NCI-H524 treated with DMSO at 0.1 percent for 48 hours (cell line): ENCODE results near the gene VWA7.

Source experiments
- DNase-seq: peaks from one replicate; lab custom pipeline; 2025; lab: John Stamatoyannopoulos, UW

The VWA7 gene

DNA sequence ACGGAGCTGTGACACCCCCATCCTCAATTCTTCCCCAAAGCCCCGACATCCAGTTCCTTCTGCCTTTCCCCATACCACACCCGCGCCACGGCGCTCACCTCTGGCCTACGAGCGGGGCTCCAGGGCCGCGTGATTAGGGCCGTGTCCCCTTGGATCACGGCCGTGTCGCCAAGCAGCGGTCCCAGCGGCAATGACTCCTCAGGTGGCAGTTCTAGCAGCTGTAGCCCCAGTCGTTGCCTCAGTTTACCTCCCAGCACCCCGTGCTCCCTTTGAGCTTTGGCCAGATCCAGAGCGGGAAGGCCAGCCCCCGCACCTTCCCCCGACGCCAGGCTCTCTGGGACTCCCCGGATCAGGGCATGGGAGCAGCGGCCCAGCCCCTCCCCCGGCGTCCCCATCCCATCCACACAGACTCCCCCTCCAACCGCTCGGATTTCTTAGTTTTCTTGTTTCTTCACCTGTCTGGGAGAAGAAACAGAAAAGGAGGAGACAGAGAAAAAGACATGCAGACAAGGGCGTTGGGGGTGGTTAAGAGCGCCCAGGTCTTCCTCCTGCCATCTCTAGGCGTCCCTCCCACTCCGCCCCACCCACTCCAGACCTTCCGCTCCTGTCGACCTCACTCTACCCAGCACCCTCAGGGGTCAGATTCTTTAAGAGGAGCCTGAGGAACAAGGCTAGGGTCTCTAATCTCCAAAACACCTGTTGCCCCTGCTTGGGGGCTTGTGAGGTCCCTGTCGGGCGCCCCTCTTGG is 48.2 kb downstream of the VWA7 start, which contains the start of gene DDAH2:
TSS of gene DDAH2 (minus strand) at position 533 of the 748 bp plus-strand sequence. CDS start at position 395, 138 bp downstream.
- DNase-seq, result no peak

DNA sequence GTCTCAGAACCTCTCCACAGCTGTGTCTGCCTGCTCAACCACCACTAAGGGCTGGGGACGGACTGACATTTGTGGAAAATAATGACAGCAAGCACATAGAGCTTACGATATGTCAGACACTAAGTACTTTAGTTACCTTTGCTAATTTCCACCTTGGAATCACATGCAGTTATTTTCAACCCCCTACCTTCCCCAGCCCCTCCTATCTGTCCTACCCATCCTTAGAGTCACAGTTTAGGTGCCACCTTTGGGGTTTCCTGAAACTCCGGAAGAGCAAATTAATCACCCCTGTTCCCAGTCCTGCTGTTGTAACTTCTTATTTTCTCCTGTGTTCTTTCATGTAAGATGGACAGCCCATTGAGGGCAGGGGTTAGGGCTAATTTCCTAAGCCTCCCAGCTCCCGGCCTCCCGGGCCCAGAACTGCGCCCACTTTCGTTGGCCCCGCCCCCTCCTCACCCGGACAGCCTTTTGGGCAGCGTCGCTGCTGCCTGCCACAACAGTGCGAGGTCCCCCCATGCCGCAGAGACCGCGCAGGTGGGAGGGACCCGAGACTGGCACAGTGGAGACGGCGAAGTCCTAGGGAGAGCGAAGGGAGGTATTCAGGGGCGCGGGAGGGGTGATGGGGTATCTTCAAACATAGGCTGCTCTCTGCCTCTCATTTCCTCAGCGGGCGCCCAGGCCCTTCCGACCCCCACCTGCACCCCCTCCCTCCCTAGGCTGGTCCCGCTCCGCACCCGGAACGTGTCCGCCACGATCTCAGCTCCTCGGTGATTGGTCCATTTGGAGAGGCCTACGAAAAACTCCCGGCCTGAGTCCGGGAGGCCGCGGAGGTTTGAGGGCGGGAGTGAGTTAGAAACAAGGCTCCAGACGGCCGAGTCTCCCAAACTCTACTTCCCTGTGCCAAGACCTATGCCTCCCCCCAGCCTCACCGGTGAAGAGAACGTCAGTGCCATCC is 49.1 kb downstream of the VWA7 start:
- no peak for DNase-seq

DNA sequence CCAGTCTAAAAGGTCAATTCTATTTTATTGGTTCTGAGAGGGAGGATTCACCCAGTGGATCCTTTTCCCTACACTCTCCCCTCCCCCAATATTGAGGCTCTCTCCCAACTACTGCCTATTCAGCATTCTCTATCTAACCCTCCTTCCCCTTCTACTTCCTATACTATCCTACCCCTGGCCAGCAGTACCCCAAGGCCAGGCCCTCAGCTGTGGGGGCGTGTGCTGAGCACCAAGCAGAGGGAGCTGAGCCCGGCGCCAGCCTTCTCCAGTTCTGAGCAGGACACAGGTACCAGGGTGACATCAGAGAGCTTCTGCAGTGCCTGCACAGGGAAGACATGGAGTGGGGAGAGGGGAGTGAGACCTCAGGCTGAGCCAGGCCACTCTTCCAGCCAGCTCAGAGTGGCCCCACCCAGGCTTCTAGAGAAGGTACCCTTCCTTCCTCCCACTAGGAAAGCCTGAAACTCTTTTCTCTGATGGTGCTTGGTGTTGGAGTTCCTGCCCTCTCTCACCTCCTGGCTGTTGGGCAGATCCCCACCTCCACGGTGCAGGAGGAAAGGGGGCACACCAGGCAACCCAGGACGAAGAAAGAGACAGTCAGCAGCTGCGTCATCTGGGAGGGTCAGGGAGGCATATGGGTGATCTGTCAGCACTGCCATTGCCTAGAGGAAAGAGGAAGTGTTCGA is 50.0 kb downstream of the VWA7 start:
- no peak for DNase-seq

DNA sequence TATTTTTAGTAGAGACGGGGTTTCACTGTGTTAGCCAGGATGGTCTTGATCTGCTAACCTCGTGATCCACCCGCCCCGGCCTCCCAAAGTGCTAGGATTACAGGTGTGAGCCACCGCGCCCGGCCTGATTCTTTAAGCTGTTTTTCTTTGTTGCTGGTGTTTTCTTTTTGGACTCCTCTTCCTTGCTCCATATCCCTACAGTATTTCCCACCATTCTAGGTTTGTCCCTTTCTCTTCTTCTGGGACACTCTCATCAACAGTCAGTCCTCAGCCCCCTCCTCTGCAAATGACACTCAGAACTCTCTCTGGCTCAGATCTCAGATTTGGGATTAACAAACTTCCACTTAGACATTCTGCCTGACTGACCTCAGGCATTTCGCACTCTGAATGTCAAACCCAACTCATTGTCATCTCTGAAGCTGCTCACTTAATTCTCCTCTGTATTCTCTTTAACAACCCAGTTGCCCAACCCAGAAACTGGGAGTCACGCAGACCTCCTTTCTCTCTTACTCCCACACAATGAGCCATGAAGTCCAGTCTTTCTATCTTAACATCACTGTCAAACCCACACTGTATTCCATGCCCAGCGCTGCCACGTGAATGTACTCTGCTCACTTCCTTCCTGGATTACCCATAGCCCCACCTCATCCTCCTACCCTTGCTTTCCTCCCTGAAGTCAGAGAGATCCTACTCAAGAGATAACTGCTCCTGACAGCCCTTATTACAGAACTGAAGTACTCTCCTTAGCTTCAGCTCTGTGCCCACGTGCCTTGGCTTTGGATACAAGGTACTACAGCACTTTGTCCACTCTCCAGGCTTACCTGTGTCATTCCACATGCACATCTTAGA is 51.4 kb downstream of the VWA7 start:
- DNase-seq, result no peak

DNA sequence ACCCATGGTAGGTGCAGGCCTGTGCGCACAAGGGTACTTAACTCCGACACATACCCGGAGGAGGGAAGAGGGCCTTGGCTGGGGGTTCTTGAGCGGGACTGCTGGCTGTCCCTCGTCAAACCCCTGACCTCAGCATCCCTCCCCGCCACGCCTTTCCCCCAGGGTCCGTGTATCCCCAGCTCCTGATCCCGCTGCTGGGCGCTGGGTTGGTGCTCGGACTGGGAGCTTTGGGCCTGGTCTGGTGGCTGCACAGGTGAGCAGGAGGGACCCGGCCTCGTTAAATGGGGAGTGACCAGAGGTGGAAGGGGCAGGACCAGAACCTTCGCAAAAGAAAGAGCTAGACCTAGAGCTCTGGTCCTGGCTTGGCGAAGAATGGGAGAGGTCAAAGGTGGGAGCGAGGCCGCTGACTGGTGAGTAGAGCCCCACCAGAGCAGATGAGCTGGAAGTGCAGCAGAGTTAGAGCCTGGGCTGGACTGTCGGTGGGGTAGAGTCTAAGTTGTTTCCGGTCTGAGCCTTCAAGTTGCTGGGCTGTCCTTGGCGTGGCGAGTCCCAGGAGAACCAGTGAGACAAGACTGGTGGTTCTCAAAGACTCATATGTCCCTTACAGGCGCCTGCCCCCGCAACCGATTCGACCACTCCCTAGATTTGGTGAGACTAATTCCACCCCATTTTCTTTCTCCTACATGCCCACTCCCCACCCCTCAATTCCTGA is 53.0 kb downstream of the VWA7 start:
- no peak for DNase-seq

DNA sequence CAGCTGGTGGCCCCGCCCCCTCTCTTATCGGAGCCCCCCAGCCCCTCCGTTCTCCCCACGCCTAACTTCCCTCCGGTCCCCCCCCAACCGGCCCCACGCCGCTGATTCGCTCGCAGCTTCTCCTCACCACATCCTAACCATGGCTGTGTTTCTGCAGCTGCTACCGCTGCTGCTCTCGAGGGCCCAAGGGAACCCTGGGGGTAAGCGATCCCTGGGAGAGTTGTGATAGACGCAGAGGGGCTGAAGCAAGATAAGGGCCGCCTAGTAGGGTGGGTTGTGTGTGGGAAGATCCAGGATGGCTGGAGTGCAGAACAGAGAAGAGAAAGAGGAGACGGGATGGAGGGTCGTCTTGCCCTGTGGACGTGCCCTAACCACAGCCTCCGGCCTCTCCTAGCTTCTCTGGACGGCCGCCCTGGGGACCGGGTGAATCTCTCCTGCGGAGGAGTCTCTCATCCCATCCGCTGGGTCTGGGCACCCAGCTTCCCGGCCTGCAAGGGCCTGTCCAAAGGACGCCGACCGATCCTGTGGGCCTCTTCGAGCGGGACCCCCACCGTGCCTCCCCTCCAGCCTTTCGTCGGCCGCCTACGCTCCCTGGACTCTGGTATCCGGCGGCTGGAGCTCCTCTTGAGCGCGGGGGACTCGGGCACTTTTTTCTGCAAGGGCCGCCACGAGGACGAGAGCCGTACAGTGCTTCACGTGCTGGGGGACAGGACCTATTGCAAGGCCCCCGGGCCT is 53.7 kb downstream of the VWA7 start, which contains the start of gene MPIG6B:
TSS of gene MPIG6B (plus strand) at position 129 of the 735 bp plus-strand sequence. CDS start at position 140, 11 bp downstream.
- DNase-seq, result no peak

DNA sequence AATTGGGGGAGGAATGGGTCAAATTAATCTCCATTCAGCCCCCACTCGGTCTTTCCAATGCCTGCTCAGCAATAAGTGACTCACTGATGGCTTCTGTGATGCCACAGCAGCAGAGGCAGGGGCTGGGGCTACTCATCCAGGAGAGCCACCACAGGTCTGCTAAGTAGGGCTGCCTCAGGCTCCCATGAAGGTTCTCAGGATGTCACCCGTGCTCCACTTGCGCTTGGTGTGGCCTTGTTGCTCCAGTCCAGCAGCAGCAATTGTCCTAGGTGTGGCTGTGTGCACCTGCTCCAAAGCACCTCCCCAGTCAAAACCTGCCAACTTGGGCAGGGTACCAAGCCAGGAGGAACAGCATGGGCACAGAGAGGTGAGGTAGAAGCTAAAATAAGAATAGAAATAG is 55.0 kb downstream of the VWA7 start:
- DNase-seq, result no peak

DNA sequence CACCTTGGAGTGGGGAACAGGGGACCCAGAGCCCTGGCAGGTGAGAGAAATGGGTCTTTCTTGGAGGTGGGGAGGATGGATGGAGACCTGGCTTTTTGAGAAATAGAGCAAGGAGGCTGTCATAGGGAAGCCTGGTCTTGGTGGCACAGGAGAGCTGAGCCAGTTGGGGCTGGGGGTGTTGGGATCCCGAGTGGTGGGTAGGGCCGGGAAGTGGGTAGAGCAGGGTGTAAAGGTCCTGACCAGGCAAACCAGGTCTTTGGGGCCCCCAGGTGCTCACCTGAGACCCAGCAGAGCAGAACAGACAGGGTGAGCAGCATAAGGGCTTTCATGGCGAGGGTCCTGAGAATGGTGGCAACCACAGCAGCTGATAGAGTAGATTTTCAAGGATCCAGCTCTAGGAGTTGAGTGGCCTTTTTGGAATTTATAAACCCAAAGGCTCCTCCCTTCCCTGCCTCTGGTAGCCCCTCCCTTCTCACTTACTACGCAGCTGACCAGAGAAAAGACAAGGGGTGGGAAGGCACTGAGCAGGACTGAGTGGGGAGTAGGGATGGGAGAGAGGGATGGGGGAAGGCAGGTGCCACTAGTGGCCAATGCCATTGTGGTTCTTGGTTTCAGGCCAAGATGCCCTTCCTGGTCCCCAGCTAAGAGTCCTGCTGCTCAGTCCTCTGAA is 55.6 kb downstream of the VWA7 start, which contains the start of gene LY6G6C:
TSS of gene LY6G6C (minus strand) at position 396 of the 670 bp plus-strand sequence. CDS start at position 329, 67 bp downstream.
- DNase-seq, result no peak

DNA sequence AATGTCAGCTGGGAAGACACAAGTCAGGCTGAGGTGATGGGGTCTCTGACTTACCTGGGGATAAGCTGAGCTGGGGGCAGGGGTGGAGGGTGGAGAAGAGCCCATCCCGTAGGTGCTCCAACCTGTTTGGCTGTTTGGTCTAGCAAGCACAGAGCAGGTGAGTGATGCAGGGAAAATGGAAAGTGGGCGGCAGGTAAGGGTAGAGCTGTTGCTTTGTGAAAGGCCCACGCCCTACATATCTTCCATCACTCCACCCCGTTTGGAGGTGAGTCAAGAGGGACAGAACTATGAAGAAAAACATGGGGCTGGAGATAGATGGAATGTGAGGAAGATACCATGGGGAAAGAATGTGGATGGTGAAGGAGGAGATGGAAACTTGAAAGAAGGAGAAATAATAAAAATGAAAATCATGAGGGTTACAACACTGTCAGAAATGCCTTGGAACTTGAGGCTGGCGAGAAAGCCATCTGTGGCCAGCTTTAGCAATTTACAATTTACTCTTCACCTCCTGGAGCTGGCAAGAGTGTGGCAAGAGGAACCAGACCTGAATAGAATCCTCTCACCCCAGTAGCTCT is 56.8 kb downstream of the VWA7 start:
- DNase-seq, result no peak

DNA sequence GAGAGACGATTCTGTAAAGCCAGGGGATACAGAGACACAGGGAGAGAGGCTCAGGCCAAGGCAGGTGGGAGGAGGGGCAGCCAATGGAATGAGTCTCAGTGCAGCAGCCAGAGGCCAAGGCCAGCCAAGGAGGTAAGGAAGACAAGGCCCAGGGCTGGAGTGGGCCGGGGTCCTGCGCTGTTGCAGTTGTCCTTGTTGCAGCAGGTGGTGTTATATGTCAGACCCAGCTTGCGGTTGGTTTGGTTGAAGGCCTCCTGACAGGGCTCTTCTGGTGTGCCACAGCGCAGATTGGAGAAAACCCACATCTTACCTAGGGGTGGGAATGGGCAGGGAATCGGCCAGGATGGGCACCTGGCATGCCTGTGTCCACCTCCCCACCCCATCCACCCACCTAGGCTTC is 58.1 kb downstream of the VWA7 start:
- no peak for DNase-seq

DNA sequence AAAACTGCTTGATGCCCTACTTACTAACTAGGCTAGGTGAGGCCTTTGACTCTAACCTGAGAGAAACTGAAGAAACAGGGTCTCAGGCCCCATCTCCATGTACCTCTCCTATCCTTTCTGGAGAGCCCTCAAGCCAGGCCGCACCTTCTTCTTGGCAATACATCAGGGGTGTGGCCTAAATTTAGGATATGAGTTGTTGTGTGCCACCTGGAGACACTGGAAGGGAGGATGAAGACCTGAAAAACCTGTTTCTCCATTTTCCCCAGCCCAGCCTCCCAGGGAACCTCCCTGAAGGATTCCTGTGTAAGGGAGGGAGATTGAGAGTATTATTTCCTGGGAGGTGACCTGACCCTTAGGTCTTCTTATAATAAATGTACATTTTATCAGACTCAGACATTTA is 58.9 kb downstream of the VWA7 start:
- DNase-seq, result no peak

DNA sequence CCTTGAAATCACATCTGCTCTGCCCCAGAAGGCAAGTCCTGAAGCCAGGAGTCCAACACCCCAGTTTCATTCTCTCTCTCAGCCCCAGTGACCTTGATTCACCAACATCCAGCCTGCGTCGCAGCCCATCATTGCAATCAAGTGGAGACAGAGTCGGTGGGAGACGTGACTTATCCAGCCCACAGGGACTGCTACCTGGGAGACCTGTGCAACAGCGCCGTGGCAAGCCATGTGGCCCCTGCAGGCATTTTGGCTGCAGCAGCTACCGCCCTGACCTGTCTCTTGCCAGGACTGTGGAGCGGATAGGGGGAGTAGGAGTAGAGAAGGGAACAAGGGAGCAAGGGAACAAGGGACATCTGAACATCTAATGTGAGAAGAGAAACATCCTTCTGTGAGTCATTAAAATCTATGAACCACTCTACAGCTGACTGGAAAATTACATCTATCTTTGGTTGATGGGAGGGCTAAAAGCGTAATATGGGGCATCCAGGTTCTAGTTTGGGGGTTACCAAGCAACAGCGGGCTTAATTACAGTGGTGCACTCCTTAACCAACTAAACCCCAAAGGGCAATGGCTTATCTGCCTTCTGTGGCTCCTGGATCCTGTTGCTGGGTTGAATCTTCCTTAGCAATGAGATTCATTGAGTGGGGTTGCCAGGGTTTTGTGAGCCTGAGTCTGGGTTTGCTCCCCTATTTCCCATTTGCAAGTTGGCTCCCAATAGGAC is 59.5 kb downstream of the VWA7 start:
- no peak for DNase-seq
